Limb (tissue), 2 donors: ENCODE results near the gene FXYD2.
"Not testable (repeated sequence)": the region's sequence is repeated elsewhere in the genome, so short reads cannot be mapped to it uniquely, and the experiment has no call there.

Source experiments
- DNase-seq, 2 donors: peaks; one replicate each; pipeline ENCODE4 v3.0.0-alpha.2; 2016; ENCODE audit errors: extremely low spot score in 2 of 2

Gene FXYD2

DNA sequence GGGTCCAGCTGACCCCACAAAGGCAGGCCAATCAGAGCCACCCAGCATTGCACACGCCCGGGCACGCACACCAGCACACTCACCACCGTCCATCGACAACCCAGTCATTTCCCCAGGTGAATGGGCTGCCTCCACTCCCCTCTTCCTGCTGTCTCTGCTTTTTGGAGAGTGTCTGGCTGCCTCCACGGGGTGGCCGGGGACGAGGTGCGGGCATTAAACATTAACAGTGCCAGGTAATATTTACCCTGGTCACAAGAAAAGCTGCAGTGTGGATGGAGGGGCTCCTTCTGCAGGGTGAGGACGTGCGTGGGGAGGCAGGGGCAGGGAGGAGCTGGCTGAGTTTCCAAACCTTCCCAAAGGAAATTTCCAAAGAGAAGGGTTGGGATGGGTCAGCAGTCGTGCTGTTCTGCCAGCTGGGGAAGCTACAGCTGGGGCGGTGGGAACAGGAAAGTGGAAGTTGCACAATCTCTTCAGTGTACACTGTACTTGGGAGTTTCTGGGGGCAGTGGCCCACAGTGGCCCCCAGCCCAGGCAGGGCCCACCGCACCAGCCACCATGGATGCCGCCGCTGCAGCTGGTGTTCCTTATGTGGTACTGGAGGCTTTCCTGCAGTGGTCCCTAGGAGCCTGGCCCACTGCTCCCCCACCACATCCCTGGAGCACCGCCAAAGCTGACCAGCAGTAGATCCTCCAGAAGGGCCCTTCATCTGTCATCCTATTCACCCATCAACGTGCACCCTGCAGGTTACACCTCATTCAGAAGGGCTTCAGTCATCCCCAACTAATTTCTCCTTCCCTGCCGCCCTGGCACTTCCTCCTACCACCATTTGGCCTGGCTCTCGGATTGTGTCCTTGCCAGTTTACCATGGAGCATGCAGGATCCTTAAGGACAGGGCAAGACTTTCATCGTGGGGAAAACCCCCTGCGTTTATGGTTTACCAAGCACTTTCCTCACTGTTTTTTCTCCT is at the start of gene FXYD2:
TSS of gene FXYD2 (minus strand) at position 174 of the 967 bp plus-strand sequence. CDS start at position 108, 66 bp downstream.
- peak in 1 of 2 donors; percentile 35 for DNase-seq

DNA sequence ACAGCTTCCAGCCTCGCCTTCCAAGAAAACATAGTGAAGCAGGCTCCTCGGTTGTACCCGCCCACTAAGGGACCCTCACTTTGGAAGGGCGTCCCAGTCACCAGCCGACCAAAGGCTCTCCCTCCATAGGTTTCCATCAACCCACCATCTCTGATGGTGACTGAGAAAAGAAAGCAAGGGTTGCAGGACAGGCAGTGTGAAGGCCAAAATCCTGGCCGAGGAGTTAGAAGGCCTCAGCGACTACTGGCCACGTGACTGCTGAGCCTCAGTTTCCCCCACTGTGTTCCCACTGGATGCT is 49.2 kb upstream of the FXYD2 start:
- DNase-seq, result no peak

DNA sequence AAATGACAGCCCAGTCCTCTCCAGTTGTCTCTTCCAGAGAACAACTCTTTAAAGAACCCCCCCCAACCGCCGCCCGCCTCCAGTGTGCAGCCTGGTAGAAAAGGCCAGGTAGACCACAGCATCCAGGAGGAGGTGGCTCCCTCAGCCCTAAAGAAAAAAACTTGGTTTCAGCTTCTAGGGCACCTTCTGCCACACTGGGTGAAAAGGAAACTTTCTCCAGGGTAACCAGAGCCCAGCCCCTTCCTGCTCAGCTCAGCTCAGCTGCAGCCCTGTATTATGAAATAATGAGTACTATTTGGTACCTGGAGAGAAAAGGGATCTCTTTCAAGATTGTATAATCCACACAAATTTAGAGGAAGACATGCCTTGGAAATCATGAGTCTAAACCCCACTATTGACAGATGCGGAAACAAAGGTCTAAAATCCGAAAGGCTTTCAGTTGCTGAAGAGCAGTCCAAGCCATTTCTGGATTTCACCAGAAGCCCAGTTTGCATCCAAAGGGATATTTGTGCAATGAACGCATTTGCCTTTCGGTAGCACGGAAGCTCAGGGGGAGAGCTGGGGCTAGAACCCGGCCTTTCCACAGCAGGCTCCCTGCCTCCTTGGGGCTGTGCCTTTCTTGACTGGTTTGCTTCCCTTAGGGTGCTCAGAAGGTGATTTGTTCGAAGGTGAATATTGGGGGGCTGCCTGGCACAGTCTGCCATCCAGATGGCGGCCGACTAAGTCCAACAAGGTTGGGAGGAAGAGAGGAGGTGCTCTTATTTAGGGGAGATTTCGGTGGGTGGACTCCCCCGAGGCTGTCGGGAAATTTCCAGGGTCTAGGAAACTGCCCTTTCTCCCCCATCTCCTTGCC is 48.7 kb upstream of the FXYD2 start:
- no peak for DNase-seq

DNA sequence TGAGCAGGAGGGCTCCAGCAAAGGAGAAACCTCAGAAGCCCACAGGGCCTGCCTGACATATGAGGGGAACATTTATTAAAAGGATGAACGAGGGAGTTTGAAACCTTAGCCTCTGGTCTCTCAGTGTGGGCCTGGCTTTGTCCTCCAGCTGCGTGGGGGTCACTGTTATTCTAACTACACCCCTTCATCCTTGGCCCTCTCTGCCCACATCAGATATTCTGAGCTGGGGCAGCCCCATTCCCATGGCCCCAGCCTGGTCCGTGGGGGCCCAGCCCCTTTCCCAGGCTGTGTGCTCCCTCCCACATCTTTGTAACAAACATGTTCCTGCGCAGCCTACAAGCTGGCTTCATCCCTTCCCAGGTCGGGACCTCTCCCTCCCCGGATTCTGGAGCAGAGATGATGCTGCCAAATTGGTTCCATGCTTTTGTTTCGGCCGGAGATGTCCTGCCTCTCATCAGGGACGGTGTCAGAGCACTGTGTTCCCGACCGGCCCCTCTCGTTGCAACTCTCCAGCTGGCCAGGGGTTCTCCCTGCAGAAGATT is 47.9 kb upstream of the FXYD2 start:
- DNase-seq, result no peak

DNA sequence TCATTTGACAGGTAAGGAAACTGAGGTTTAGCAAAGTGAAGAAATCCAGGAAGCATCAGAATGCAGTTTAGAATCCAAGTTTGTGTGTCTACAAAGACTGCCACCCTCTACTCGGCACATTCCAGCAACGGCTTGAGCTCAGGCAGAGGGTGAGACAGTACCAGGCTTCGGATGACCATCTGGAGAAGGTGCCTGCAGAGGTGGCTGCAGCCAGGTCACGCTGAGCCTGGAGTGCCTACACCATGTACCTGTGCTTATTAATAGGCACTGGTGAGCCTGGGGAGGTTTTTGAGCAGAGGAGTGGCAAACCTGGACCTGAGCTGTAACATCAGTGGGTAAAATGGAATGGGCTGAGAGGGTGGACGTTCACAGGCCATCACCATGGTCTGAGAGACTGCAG is 47.2 kb upstream of the FXYD2 start:
- no peak for DNase-seq

DNA sequence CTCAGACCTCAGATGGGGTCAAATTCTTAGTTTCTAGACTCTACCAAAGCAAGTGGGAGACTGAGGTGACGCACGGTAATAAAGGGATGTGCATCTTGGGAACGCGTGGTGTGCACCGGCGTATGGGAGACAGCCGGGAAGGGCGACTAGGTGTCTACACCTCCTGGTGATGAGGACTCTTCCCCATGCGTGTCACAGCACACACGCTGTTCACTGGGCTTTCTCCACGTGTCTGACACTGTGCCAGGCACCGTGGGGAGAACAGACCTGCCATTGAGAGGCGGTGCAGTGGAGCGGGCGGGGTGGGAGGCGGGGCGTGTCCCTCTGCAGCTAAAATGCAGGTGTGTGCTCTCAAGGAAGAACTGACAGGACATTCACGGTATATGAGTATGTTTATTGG is 46.6 kb upstream of the FXYD2 start:
- DNase-seq, result no peak

DNA sequence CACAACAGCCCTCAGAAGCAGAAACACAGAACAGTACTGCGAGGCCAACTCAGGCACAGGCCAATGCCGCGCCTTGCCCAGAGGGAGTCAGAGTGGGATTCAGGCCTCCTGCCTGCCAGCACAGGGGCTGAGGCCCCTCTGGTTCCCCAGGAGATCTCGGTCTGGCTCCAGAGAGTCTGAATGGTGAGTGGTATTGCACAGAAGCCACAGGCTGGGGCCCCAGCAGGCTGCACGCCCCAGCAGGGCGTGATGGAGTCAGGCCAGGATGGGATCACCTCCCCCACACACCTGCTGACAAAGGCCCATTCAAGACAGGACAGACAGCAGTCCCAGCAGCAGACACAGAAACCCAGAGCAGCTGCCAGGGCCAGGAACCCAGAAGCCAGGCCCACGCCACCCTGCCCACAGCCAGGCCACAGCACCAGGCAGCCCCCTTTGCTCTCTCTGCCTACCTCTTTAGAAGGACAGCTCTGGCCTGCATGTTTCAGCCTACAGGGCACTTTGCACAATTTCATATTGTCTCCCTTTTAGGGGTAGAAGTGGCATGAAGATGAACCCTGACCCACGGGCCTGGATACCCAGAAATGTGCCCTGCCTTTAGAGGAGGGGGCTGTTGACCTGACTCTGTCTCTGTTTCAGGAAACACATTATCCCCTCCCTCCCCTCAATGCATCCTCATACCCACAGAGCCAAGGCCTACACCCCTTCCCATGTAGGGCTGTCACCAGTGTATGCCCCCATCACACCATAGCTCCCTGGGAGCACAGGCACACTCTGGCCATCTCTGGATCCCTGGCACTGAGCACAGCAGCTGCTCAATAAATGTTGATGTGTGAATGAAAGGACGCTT is 45.8 kb upstream of the FXYD2 start:
- DNase-seq, result peak in 1 of 2 donors; percentile 65

DNA sequence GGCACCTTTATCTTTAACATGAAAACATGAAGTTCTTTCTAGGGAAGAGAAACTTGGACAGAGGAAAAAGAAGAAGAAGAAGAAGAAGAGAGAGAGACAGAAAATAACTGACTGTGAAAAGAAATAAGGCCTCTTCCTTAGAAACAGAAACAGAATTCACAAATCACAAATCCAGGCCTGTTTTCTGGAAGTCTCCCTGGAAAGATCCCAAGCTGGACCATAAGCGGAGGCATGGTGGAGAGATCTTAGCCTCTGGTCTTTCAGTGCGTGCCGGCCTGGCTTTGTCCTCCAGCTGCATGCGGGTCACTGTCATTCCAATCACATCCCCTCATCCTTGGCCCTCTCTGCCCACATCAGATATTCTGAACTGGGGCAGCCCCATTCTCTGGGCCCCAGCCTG is 45.1 kb upstream of the FXYD2 start:
- DNase-seq, result no peak

DNA sequence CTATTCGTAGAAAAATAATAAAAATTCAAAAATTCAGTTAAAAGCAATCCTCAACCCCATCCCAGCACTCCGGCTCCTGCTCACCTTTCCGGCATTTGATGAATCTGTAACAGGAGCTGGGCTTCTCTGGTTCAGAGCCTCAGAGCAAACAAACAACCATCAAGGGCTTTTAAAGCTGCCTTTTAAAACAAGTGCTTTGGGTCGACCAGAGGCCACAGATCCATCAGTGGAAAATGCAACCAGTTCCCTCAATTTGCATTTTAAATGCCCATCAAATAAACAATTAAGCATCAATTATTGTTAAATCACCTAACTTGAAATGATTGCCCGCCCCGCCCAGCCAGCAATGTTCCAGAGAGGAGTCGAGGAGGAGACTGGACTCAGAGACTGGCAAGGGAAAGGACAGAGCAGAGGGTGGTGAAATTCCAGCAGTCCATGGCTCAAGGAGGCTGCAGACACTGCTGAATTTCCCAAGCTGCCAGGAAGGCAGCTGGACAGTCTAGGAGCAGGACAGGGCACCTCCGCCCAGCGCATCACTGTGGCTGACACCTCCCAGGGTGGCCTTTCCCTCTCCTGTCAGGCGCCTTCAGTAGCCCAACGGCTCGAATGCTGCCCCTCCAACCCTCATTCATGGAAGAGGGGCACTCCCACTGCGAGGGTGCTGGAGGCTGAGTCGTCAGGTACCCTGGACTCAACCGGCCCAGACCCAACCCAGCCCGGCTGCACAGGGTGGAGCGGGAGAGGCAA is 44.4 kb upstream of the FXYD2 start:
- no peak for DNase-seq

DNA sequence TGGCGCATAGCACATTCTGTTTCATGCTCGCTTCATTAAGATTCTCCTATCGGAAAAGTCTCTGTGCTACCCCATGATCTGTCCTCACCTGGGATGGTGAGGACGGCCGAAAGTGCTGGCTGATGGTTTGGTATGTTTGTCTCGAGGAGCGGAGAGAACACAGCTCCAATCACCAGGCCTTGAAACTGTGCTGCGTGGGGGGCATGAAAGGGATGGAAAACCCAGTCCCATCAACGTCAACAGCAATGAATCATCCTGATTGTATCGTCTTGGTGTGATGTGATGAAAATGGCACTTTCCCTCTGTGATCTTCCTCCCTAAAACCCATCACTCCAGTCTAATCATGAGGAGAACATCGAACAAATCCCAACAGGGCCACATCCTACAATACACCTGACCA is 43.5 kb upstream of the FXYD2 start:
- no peak for DNase-seq

DNA sequence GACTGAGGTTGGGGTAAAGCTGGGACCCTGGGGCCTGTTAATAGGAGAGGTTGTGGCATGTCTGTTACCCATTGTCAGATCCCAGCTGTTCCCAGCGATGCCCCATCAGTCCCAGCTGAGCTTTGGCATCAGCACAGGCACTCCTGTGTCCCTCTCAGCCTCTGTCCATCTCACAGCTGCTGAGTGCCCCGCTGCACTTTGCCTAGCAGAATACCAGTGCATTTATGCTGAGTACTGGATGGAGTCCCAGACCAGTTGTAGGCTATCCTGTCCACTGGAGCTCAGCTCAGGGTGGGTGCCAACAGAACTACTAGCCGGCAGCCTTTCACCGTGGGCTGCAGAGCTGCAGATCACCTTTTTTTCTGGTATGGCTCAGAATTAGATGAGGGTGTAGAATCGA is 42.0 kb upstream of the FXYD2 start:
- DNase-seq, result no peak

DNA sequence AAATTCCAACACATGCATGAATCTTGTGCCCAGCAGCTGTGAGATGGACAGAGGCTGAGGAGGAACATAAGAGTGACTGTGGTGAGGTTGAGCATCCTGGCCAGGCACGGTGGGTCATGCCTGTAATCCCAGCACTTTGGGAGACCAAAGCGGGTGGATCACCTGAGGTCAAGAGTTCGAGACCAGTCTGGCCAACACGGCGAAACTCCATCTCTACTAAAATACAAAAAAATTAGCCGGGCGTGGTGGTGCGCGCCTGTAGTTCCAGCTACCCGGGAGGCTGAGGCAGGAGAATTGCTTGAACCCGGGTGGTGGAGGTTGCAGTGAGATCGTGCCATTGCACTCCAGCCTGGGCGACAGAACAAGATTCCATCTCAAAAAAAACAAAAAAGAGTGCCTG is 41.0 kb upstream of the FXYD2 start:
- not testable (repeated sequence) for DNase-seq

DNA sequence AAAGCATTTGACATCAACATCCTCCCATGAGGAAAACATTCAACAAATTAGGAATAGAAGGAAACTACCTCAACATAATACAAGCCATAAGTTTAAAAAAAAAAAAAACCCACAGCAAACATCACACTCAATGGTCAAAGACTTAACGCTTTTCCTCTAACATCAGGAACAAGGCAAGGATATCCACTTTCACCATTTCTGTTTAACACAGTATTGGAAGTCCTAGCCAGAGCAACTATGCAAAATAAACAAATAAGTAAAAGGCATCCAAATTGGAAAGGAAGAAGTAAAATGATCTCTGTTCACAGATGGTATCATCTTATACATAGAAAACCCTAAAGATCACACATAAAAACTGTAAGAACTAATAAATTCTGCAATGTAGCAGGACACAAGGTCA is 38.8 kb upstream of the FXYD2 start:
- DNase-seq, result no peak

DNA sequence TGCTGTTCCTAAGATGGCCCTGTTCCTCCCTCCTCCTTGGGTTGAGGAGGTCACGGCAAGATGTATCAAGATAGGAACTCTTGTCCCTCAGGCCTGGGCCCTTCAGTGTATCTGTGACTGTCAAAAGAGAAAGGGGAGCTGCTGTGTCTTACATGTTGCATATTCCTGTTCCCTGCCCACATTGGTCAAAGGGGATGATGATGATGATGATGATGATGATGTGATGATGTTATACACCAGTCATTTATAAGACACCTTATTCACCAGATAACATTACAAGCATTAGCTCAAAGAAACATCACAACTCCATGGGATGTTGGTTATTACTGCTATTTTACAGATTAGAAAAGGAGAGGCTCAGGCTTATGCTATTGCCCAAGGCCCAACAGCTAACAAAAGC is 38.2 kb upstream of the FXYD2 start:
- no peak for DNase-seq

DNA sequence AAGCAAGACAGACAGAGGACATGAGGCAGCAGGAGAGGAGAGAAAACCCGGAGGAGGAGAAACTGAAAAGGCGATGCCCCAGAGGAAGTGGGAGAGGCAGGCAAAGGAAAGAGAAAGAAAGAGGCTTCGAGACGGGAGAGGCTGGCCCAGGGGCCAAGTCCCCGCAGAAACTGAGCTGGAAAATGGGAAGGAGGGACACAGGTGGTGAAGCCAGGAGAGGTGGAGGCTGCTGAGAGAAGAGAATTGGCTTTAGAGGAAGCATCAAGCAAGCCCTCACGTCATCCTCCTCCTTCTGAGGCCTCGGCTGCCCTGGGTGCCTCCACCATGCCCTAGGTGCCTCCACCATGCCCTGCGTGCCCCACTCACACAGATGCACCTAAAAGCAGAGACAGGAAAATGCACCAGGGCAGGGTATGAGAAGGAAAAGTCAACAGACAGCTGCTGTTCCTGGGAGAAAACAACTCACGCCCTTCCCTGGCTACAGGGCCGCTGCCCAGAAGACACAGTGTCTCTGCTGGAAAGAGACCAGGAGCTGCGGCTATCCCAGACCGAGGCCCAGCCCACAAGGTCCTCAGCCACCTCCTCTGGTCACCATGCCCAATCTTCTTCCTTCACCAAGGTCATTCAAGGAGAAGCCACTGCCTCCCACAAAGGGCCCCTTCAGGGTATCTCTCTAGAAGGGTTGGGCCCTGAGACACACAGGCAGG is 37.6 kb upstream of the FXYD2 start:
- no peak for DNase-seq

DNA sequence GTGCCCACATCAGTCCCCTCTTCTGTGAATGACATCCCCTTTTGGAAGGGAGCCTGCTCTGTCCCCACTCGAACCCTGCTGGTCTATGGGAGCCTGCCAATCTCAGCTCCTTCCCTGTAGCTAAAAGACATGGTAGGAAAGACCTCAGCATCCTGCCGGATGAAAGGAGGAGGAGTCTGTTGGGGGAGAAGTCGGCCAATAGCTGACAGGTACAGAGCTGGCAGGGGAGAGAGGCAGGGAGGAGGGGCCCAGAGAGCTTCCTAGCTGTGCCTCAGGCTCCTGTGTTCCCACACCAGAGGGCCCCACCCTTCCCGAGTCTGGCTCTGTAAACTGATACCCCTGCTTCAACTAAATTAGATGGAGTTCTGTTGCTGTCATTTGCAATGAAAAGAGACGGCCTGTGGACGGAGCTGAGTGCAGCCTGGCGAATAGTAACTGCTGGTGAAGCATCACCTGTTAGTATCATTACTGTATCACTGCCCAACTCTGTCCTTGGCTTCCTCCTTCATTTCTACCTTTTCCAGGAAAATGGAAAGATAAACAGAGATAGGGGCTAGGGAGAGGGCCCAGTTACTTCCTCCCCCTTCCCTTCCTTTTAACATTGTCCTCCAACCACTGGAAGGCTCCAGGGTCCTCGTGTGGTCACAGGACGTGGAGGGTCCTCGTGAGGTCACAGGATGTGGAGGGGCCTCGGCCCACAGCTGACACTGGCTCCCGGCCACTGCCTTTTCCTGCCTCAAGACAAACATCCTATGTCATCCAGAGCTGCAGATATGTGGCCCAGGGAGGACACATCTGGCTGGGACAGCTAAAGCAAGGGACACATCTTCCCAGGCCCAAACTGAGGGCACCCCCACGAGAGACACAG is 36.8 kb upstream of the FXYD2 start:
- DNase-seq, result peak; percentile 61 to 74

DNA sequence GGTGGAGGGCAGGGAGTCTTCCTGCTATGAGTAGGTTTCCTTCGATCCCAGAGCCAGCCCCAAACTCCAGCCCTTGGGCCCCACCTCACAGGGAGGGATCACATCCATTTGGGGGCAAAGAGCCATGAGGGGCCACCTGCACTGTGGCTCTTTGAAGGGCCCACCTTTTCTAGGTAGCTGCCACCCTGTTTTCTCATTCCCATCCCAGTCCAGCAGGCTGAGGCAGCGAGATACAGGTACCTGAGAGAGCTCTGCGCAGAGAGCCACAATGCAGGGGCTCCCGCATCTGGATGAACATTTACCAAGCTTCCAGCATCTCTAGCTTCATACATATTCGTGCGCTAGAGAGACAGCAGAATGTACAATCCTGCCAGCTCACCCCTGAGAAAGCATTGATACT is 35.6 kb upstream of the FXYD2 start:
- no peak for DNase-seq

DNA sequence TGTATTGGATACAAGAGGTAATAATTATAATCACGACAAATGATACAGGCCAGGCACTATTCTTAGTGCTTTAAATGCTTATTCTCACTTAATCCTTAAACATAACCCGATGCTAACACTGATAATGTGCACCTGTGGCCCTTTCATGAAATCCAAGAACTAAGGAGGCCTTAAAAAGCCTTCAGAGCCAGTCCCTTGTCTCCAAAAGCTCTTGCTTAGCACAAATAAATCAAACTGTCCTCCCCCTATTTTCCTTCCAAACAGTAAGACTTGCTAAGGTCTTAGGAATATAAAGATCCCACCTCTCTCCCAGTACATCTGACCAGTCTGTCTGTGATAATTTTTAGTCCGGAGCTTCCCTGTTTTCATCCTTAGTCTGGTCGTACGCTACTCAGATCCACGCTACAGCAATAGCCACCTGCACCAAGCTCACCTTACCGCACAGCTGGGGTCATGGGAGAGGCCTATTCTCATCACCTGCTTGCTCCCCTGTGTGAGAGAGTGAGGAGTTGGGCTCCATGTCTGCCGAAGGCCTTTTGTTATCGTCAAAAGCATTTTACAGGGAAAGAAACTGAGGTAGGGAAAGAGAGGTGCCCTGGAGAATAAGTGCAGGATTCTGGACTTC is 35.1 kb upstream of the FXYD2 start:
- DNase-seq, result no peak

DNA sequence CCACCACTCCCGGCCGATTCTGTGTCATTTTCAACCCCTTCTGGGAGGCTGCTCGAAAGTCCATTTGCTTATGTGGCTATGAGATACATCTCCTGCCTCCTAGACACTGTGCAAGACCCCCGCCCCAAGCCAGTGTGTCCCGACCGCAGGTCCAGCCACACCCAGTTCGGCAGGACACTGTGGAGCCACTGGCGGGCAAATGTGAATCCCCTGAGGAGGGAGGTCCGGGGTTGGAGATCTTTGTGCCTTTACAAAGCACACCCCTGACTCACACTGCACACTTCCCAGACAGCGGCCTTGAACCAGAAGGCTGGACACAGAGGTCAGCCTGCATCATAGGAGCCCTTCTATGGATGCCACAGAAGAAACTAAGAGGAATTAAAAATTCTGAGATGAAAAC is 34.5 kb upstream of the FXYD2 start:
- DNase-seq, result no peak
